DMS53 treated with DMSO at 0.1 percent for 48 hours (cell line): Measurements from ENCODE around the gene PDGFRB.

ENCODE experiments used
- DNase-seq: peaks from one replicate; lab custom pipeline; 2025; ENCODE audit not compliant: unreplicated experiment; lab: John Stamatoyannopoulos, UW

The PDGFRB gene

GRCh38 chr5:150146862-150147601 lies 8.6 kb downstream of the PDGFRB start:
- DNase-seq = no peak

- DNase-seq = no peak
Measured at GRCh38 chr5:150146235-150146634, 9.4 kb downstream of the PDGFRB start.

- no peak for DNase-seq
Measured at GRCh38 chr5:150144879-150145278, 10.8 kb downstream of the PDGFRB start.

- no peak for DNase-seq
Measured at GRCh38 chr5:150144246-150144801, 11.3 kb downstream of the PDGFRB start.

- no peak for DNase-seq
Measured at GRCh38 chr5:150143350-150144245, 12.0 kb downstream of the PDGFRB start.

GRCh38 chr5:150142959-150143349 lies 12.7 kb downstream of the PDGFRB start:
- peak; percentile 11 for DNase-seq

- DNase-seq = no peak
Measured at GRCh38 chr5:150142185-150142958, 13.3 kb downstream of the PDGFRB start.

- DNase-seq = no peak
Measured at GRCh38 chr5:150141544-150142184, 14.0 kb downstream of the PDGFRB start.

GRCh38 chr5:150140830-150141229 lies 14.8 kb downstream of the PDGFRB start:
- DNase-seq = no peak

GRCh38 chr5:150139334-150139733 lies 16.3 kb downstream of the PDGFRB start:
- DNase-seq = no peak

- DNase-seq = no peak
Measured at GRCh38 chr5:150138551-150139265, 16.9 kb downstream of the PDGFRB start.

- DNase-seq = no peak
Measured at GRCh38 chr5:150137997-150138396, 17.6 kb downstream of the PDGFRB start.

GRCh38 chr5:150137168-150137957 lies 18.3 kb downstream of the PDGFRB start:
- DNase-seq = no peak

- DNase-seq = no peak
Measured at GRCh38 chr5:150136305-150137167, 19.1 kb downstream of the PDGFRB start.

GRCh38 chr5:150135557-150136304 lies 19.9 kb downstream of the PDGFRB start:
- no peak for DNase-seq

- no peak for DNase-seq
Measured at GRCh38 chr5:150134198-150134588, 21.5 kb downstream of the PDGFRB start.

GRCh38 chr5:150133581-150134197 lies 22.0 kb downstream of the PDGFRB start:
- DNase-seq = no peak
